Endothelial cell (in vitro differentiated cells): ENCODE measurements around the gene TUBB4A. TPM values are rescaled to one million over a fixed set of nuclear protein-coding genes. Genes with fewer than 3 reads are reported as not detected.

Experiments used
- DNase-seq: peaks from one replicate; pipeline ENCODE4 v3.0.0; 2021; ENCODE audit warnings: low spot score
- H3K27ac Mint-ChIP-seq: one replicate; pipeline ENCODE4 v1.8.0; 2021; ENCODE audit warnings: mixed read lengths, inconsistent platforms; ENCODE audit not compliant: unreplicated experiment
- H3K27me3 Mint-ChIP-seq: one replicate; pipeline ENCODE4 v1.8.0; 2021; ENCODE audit warnings: mild to moderate bottlenecking, moderate library complexity, mixed read lengths, inconsistent platforms; ENCODE audit not compliant: unreplicated experiment
- H3K36me3 Mint-ChIP-seq: one replicate; pipeline ENCODE4 v1.8.0; 2021; ENCODE audit warnings: mild to moderate bottlenecking, low read depth, mixed read lengths, inconsistent platforms; ENCODE audit not compliant: unreplicated experiment
- H3K4me1 Mint-ChIP-seq: one replicate; pipeline ENCODE4 v1.8.0; 2021; ENCODE audit warnings: mild to moderate bottlenecking, mixed read lengths, inconsistent platforms; ENCODE audit not compliant: unreplicated experiment
- H3K4me3 Mint-ChIP-seq: one replicate; pipeline ENCODE4 v1.8.0; 2021; ENCODE audit warnings: mild to moderate bottlenecking, mixed read lengths, inconsistent platforms; ENCODE audit not compliant: unreplicated experiment
- H3K9me3 Mint-ChIP-seq: one replicate; pipeline ENCODE4 v1.8.0; 2021; ENCODE audit warnings: mixed read lengths, inconsistent platforms; ENCODE audit not compliant: unreplicated experiment
- total RNA-seq: library from RNA; stranded (reverse); fragmentation: NEBNext Ultra II Directional; extraction: Animal tissue kit (Norgen Biotek cat#: 25700); gene quantifications from one replicate; pipeline ENCODE4 v1.2.1, GENCODE V29; 2021; ENCODE audit not compliant: unreplicated experiment
- TF ChIP-seq, protein P1 (sequence below): fragments of 200-600 bp; sonication (generic); IDR thresholded peaks from one replicate; pipeline ENCODE4 v1.5.0; 2021; ENCODE audit warnings: antibody characterized with exemption; ENCODE audit not compliant: unreplicated experiment

The TUBB4A gene
- total RNA-seq, 1 donor from 2014 or later: 0.21 TPM

DNA sequence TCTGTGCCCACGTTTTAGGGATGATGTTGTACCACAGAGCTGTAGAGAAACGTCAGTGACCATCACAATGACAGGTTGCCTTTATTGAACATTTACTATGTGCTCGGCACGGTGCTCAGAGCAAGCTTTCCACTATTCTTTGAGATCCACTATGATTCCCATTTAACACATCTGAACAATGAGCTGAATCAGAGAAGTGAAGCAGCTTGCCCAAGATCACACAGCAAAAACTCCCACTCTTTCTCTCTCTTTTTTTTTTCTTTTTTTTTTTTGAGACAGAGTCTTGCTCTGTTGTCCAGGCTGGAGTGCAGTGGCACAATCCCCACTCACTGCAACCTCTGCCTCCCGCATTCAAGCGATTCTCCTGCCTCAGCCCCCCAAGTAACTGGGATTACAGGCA lies 20.6 kb upstream of the TUBB4A start:
- TF ChIP-seq, protein P1, sequence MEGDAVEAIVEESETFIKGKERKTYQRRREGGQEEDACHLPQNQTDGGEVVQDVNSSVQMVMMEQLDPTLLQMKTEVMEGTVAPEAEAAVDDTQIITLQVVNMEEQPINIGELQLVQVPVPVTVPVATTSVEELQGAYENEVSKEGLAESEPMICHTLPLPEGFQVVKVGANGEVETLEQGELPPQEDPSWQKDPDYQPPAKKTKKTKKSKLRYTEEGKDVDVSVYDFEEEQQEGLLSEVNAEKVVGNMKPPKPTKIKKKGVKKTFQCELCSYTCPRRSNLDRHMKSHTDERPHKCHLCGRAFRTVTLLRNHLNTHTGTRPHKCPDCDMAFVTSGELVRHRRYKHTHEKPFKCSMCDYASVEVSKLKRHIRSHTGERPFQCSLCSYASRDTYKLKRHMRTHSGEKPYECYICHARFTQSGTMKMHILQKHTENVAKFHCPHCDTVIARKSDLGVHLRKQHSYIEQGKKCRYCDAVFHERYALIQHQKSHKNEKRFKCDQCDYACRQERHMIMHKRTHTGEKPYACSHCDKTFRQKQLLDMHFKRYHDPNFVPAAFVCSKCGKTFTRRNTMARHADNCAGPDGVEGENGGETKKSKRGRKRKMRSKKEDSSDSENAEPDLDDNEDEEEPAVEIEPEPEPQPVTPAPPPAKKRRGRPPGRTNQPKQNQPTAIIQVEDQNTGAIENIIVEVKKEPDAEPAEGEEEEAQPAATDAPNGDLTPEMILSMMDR: no peak
- H3K9me3 Mint-ChIP-seq: peaks cover 1% of the 10 kb centered on the region
- no peak overlapping the region for H3K4me3 Mint-ChIP-seq
- peaks cover 8% of the 10 kb centered on the region for H3K36me3 Mint-ChIP-seq
- no peak for DNase-seq
- no peak overlapping the region for H3K27ac Mint-ChIP-seq
- H3K27me3 Mint-ChIP-seq: peaks cover 4% of the 10 kb centered on the region
- H3K4me1 Mint-ChIP-seq: peaks cover 8% of the 10 kb centered on the region

DNA sequence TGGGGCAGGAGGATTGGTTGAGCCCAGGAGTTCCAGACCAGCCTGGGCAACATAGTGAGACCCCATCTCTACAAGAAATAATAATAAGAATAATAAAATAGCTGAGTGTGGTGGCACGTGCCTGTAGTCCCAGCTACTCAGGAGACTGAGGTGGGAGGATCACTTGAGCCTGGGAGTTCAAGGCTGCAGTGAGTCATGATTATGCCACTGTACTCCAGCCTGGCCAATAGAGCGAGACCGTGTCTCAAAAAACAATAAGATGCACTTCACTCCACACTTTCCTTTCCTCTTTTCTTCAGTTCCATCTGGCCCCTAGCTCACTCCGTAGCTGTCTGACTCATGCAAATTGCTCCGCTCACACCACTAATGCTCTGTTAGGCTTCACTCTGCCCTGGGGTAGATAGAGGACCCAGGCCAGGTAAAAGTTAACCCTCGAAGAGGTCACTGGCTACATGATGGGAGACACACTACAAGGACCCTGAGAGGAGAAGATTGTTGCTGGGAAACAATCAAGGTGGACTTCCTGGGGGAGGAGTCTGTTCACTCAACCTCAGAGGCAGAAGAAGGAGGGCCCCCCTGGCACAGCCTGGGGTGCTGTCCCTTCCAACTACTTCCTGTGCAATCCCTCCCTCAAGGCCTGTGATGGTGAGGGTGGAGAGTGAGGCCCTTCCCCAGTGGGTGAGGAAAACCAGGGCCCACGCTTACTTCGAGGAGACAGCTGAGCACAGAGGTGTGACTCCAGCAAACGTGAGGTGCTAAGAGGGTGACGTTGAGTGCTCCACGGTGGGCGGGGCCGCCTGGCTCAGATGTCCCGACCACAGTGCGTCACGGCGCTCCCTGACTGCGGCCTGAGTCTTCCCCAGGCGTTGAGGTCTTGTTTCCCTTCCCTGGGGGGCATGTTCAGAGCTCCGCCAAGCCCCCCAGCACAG lies 19.9 kb upstream of the TUBB4A start:
- Mint-ChIP-seq H3K27me3 (peaks cover 6% of the 10 kb centered on the region), H3K4me3 (no peak overlapping the region), H3K36me3 (peaks cover 9% of the 10 kb centered on the region), H3K27ac (no peak overlapping the region), H3K9me3 (no peaks in the 10 kb centered on the region), H3K4me1 (peaks cover 13% of the 10 kb centered on the region)
- DNase-seq: no peak
- TF ChIP-seq, protein P1: no peak

DNA sequence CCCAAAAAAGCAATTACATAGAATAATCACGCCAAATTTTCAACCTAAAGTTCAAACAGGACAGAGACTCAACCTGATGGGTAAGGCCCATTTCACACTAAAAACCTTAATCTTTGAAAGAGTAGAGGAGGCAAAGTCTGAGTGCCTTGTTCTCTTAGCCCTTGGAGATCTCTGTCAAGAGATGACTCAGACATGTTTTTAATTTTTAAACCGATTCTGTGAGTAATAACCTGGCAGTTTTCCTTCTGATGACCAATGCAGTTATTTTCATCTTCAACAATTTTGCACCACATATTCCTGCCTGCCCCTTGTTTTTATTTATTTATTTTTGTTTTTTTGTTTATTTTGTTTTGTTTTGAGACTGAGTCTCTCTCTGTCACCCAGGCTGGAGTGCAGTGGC lies 17.2 kb upstream of the TUBB4A start:
- peaks cover 19% of the 10 kb centered on the region for H3K4me1 Mint-ChIP-seq
- DNase-seq: no peak
- H3K4me3 Mint-ChIP-seq: no peak overlapping the region
- TF ChIP-seq, protein P1: no peak
- H3K27me3 Mint-ChIP-seq: peaks cover 8% of the 10 kb centered on the region
- no peaks in the 10 kb centered on the region for H3K9me3 Mint-ChIP-seq
- H3K27ac Mint-ChIP-seq: no peak overlapping the region
- H3K36me3 Mint-ChIP-seq: peaks cover 9% of the 10 kb centered on the region

DNA sequence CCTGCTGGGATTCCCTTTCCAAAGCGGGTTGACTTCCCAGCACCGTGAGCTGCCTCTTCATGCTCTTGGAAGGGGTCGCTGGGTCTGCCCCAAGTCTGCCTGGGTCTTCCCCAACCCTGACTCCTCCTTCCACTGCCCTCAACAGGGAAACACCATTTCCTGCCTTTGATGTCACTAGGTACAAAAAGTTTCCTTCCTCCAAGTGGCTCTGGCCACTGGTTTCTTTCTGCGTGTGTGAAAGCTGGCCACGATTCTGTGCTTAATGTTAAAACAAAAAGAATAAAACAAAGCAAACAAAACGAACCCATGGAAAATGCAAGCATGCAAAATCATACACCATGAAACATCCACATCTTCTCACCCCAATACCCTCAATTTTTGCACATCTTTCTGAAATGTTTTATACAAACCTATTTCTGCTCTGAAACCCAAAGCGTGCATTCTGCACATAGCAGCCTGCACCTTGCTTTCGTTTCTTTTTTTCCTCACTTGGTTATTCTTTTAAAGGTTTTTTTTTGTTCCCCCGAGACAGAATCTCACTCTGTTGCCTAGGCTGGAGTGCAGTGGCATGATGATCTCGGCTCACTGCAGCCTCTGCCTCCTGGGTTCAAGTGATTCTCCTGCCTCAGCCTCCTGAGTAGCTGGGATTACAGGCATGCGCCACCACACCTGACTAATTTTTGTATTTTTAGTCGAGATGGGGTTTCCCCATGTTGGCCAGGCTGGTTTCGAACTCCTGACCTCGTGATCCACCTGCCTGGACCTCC lies 16.2 kb upstream of the TUBB4A start:
- Mint-ChIP-seq H3K4me1 (peaks cover 19% of the 10 kb centered on the region), H3K4me3 (peak overlapping the region; percentile 12), H3K27ac (peak overlapping the region; percentile 12), H3K9me3 (no peaks in the 10 kb centered on the region), H3K36me3 (peaks cover 9% of the 10 kb centered on the region), H3K27me3 (peaks cover 8% of the 10 kb centered on the region)
- DNase-seq: no peak
- TF ChIP-seq, protein P1: no peak
